GM23338 (cell line): ENCODE data around the gene NANS. TPM values are rescaled to one million over a fixed set of nuclear protein-coding genes. Genes with fewer than 3 reads are reported as not detected.

Experiments
- ATAC-seq: fragments of 200-7000 bp; cut with Tn5 transposase; 3 replicates; pipeline ENCODE4 v1.9.1; 2020
- DNase-seq: peaks from one replicate; pipeline ENCODE4 v3.0.0-alpha.2; 2015; ENCODE audit warnings: low spot score
- H2AFZ ChIP-seq: fragments of 200-600 bp; sonication (generic); 2 replicates; pipeline ENCODE4 v1.8.0; 2016; ENCODE audit warnings: antibody characterized with exemption, mild to moderate bottlenecking, moderate library complexity
- H3F3A ChIP-seq: fragments of 200-600 bp; sonication (generic); replicated peaks from 2 replicates; pipeline ENCODE4 v1.8.0; 2017; ENCODE audit warnings: antibody characterized with exemption, mixed run types, low read depth
- H3K27ac ChIP-seq: fragments of 200-600 bp; sonication (generic); 2 replicates; pipeline ENCODE4 v1.6.1; 2016; ENCODE audit warnings: low read depth
- H3K27me3 ChIP-seq: fragments of 200-600 bp; sonication (generic); 2 replicates; pipeline ENCODE4 v1.8.0; 2016; ENCODE audit warnings: mild to moderate bottlenecking, mixed run types, moderate library complexity; ENCODE audit not compliant: insufficient read depth
- H3K36me3 ChIP-seq: fragments of 200-600 bp; sonication (generic); 2 replicates; pipeline ENCODE4 v1.8.0; 2016; ENCODE audit warnings: mild to moderate bottlenecking; ENCODE audit not compliant: insufficient read depth
- H3K4me1 ChIP-seq: fragments of 200-600 bp; sonication (generic); 2 replicates; pipeline ENCODE4 v1.8.0; 2016; ENCODE audit warnings: mild to moderate bottlenecking, moderate library complexity; ENCODE audit not compliant: insufficient read depth
- H3K4me2 ChIP-seq: fragments of 200-600 bp; sonication (generic); 2 replicates; pipeline ENCODE4 v1.7.1; 2017; ENCODE audit warnings: mixed run types
- H3K4me3 ChIP-seq: fragments of 200-600 bp; sonication (generic); 2 replicates; pipeline ENCODE4 v1.6.1; 2016; ENCODE audit warnings: mixed run types
- H3K79me2 ChIP-seq: fragments of 200-600 bp; sonication (generic); replicated peaks from 2 replicates; pipeline ENCODE4 v1.8.0; 2017; ENCODE audit warnings: mild to moderate bottlenecking; ENCODE audit not compliant: insufficient read depth
- H3K9me2 ChIP-seq: fragments of 200-600 bp; sonication (generic); 2 replicates; pipeline ENCODE4 v1.8.0; 2017; ENCODE audit not compliant: insufficient read depth
- H4K20me1 ChIP-seq: fragments of 200-600 bp; sonication (generic); replicated peaks from 2 replicates; pipeline ENCODE4 v1.8.0; 2017; ENCODE audit warnings: mild to moderate bottlenecking; ENCODE audit not compliant: insufficient read depth
- H3K27ac Mint-ChIP-seq: 2 replicates; pipeline ENCODE4 v1.8.0; 2020; ENCODE audit warnings: inconsistent platforms, mild to moderate bottlenecking, moderate library complexity, mixed read lengths
- H3K27me3 Mint-ChIP-seq: 3 replicates; pipeline ENCODE4 v1.8.0; 2022; ENCODE audit warnings: low read depth, mild to moderate bottlenecking, moderate library complexity, mixed read lengths, inconsistent platforms; ENCODE audit not compliant: insufficient read depth, poor library complexity
- H3K36me3 Mint-ChIP-seq: 3 replicates; pipeline ENCODE4 v1.8.0; 2021; ENCODE audit warnings: low read depth, mild to moderate bottlenecking, inconsistent platforms, moderate library complexity, mixed read lengths
- H3K4me1 Mint-ChIP-seq: 3 replicates; pipeline ENCODE4 v1.8.0; 2020; ENCODE audit warnings: mild to moderate bottlenecking, inconsistent platforms, mixed read lengths
- H3K4me3 Mint-ChIP-seq: 3 replicates; pipeline ENCODE4 v1.8.0; 2021; ENCODE audit warnings: moderate library complexity, mild to moderate bottlenecking, inconsistent platforms, mixed read lengths
- H3K9me3 Mint-ChIP-seq: 3 replicates; pipeline ENCODE4 v1.8.0; 2020; ENCODE audit warnings: moderate library complexity, mild to moderate bottlenecking, inconsistent platforms, mixed read lengths
- CREB1 ChIP-seq: fragments of 250-450 bp; sonication (Bioruptor Pico); IDR thresholded peaks from 2 replicates; pipeline ENCODE4 v1.5.0; 2020; ENCODE audit warnings: low read depth, mild to moderate bottlenecking, moderate library complexity
- EZH2 ChIP-seq: fragments of 200-600 bp; sonication (generic); IDR thresholded peaks from one replicate; pipeline ENCODE4 v1.8.0; 2017; ENCODE audit warnings: antibody characterized with exemption, mild to moderate bottlenecking, low read depth; ENCODE audit not compliant: unreplicated experiment
- JUNB ChIP-seq: IDR thresholded peaks from one replicate; pipeline ENCODE4 v1.6.1; 2016; ENCODE audit warnings: antibody characterized with exemption; ENCODE audit not compliant: unreplicated experiment
- POLR2AphosphoS5 ChIP-seq: IDR thresholded peaks from 2 replicates; pipeline ENCODE4 v1.6.1; 2016; ENCODE audit warnings: antibody characterized with exemption, low read depth
- STAT1 ChIP-seq: IDR thresholded peaks from one replicate; pipeline ENCODE4 v1.6.1; 2016; ENCODE audit warnings: antibody characterized with exemption; ENCODE audit not compliant: unreplicated experiment
- ZNF114 ChIP-seq: fragments of 250-450 bp; sonication (Bioruptor Pico); IDR thresholded peaks from 2 replicates; pipeline ENCODE4 v1.5.0; 2020; ENCODE audit warnings: mild to moderate bottlenecking, moderate library complexity
- ZNF331 ChIP-seq: fragments of 250-450 bp; sonication (Bioruptor Pico); IDR thresholded peaks from 2 replicates; pipeline ENCODE4 v1.5.0; 2020; ENCODE audit warnings: low read depth, mild to moderate bottlenecking, moderate library complexity
- polyA plus RNA-seq: library from polyadenylated mRNA; unstranded; fragments of >200 nt; fragmentation: Nextera tagmentation; extraction: Ambion mirVana; gene quantifications from 2 replicates; pipeline ENCODE4 v1.2.1, GENCODE V29; 2016
- total RNA-seq: library from RNA; depleted of rRNA; stranded (reverse); fragments of >200 nt; shearing (Covaris generic); gene quantifications from 2 replicates; pipeline ENCODE4 v1.2.3, GENCODE V29; 2014
- TF ChIP-seq, protein P1 (sequence below): fragments of 250-450 bp; sonication (Bioruptor Pico); IDR thresholded peaks from 2 replicates; pipeline ENCODE4 v1.5.0; 2020; ENCODE audit warnings: mild to moderate bottlenecking, moderate library complexity

NANS gene
- total and polyA plus RNA-seq, 2 experiments from 2014 or later = 67.3 to 77.4 TPM

DNA sequence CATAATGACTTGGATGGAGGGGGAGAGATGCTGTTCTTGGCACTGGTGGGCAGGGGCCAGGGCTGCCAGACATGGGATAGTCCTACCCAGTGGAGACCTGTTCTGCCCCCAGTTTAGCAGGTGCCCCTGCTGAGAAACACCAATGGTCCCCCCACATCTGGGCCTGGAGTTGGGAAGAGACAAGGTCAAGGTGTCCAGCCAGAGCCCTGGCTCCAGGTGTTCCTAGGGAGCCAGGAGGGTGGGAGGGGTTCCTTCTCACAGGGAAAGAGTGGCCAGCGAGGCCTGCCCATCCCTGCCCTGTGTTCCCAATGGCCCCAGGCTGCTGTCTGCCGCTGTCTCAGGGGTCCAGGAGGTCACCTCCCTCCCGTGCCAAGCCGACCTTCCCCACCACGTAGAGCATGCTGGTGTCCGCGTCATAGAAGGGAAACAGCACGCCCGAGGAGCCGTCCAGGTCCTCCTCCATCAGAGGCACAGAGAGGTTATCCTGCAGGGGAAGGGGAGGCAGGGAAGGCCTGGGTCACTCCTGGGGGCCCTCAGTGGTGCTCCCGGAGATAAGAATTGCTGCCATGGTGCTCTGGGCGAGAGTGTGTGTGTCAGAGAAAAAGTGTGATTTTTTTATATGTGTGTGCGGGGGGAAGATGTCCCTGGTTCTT, 74.2 kb downstream of the NANS start:
- H3K4me3 ChIP-seq = no peak overlapping the region
- no peaks in the 10 kb centered on the region for H4K20me1 ChIP-seq
- DNase-seq = no peak
- H3K79me2 ChIP-seq = no peaks in the 10 kb centered on the region
- H3K36me3 Mint-ChIP-seq = peaks cover 32% of the 10 kb centered on the region
- no peaks in the 10 kb centered on the region for H3K9me3 Mint-ChIP-seq
- H3K27ac ChIP-seq = no peak overlapping the region
- H3F3A ChIP-seq = no peaks in the 10 kb centered on the region
- no peaks in the 10 kb centered on the region for H3K4me1 ChIP-seq
- H3K4me3 Mint-ChIP-seq = no peak overlapping the region
- no peaks in the 10 kb centered on the region; the same call in 1 of the 2 replicates for H3K36me3 ChIP-seq
- H3K4me2 ChIP-seq = no peak overlapping the region
- H3K27ac Mint-ChIP-seq = no peak overlapping the region
- H3K27me3 ChIP-seq = no peaks in the 10 kb centered on the region
- ATAC-seq = no peak
- H2AFZ ChIP-seq = no peak overlapping the region
- TF ChIP-seq EZH2 (no peak), STAT1 (no peak), JUNB (no peak), ZNF114 (CRISPR knock-in tag) (no peak), POLR2AphosphoS5 (no peak), ZNF331 (CRISPR knock-in tag) (no peak), CREB1 (CRISPR knock-in tag) (no peak)
- TF ChIP-seq, protein P1, sequence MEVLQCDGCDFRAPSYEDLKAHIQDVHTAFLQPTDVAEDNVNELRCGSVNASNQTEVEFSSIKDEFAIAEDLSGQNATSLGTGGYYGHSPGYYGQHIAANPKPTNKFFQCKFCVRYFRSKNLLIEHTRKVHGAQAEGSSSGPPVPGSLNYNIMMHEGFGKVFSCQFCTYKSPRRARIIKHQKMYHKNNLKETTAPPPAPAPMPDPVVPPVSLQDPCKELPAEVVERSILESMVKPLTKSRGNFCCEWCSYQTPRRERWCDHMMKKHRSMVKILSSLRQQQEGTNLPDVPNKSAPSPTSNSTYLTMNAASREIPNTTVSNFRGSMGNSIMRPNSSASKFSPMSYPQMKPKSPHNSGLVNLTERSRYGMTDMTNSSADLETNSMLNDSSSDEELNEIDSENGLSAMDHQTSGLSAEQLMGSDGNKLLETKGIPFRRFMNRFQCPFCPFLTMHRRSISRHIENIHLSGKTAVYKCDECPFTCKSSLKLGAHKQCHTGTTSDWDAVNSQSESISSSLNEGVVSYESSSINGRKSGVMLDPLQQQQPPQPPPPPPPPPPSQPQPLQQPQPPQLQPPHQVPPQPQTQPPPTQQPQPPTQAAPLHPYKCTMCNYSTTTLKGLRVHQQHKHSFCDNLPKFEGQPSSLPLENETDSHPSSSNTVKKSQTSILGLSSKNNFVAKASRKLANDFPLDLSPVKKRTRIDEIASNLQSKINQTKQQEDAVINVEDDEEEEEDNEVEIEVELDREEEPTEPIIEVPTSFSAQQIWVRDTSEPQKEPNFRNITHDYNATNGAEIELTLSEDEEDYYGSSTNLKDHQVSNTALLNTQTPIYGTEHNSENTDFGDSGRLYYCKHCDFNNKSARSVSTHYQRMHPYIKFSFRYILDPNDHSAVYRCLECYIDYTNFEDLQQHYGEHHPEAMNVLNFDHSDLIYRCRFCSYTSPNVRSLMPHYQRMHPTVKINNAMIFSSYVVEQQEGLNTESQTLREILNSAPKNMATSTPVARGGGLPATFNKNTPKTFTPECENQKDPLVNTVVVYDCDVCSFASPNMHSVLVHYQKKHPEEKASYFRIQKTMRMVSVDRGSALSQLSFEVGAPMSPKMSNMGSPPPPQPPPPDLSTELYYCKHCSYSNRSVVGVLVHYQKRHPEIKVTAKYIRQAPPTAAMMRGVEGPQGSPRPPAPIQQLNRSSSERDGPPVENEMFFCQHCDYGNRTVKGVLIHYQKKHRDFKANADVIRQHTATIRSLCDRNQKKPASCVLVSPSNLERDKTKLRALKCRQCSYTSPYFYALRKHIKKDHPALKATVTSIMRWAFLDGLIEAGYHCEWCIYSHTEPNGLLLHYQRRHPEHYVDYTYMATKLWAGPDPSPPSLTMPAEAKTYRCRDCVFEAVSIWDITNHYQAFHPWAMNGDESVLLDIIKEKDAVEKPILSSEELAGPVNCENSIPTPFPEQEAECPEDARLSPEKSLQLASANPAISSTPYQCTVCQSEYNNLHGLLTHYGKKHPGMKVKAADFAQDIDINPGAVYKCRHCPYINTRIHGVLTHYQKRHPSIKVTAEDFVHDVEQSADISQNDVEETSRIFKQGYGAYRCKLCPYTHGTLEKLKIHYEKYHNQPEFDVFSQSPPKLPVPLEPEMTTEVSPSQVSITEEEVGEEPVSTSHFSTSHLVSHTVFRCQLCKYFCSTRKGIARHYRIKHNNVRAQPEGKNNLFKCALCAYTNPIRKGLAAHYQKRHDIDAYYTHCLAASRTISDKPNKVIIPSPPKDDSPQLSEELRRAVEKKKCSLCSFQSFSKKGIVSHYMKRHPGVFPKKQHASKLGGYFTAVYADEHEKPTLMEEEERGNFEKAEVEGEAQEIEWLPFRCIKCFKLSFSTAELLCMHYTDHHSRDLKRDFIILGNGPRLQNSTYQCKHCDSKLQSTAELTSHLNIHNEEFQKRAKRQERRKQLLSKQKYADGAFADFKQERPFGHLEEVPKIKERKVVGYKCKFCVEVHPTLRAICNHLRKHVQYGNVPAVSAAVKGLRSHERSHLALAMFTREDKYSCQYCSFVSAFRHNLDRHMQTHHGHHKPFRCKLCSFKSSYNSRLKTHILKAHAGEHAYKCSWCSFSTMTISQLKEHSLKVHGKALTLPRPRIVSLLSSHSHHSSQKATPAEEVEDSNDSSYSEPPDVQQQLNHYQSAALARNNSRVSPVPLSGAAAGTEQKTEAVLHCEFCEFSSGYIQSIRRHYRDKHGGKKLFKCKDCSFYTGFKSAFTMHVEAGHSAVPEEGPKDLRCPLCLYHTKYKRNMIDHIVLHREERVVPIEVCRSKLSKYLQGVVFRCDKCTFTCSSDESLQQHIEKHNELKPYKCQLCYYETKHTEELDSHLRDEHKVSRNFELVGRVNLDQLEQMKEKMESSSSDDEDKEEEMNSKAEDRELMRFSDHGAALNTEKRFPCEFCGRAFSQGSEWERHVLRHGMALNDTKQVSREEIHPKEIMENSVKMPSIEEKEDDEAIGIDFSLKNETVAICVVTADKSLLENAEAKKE (CRISPR knock-in tag) = no peak
- peaks cover 4% of the 10 kb centered on the region for H3K27me3 Mint-ChIP-seq
- H3K4me1 Mint-ChIP-seq = peaks cover 12% of the 10 kb centered on the region
- H3K9me2 ChIP-seq = no peaks in the 10 kb centered on the region
